MG63 (cell line): Measurements from ENCODE around the gene KYAT1. TPM values are rescaled to one million over a fixed set of nuclear protein-coding genes. Genes with fewer than 3 reads are reported as not detected.
A peak's percentile ranks its signal among the peaks of the same experiment; 100 is the strongest.

Experiments used
- DNase-seq: peaks from one replicate; pipeline ENCODE4 v3.0.0-alpha.2; 2020
- H3K27me3 ChIP-seq: fragments of 250-450 bp; sonication (Bioruptor Pico); 2 replicates; pipeline ENCODE4 v1.5.1; 2020; ENCODE audit warnings: mild to moderate bottlenecking, moderate library complexity
- H3K36me3 ChIP-seq: fragments of 250-450 bp; sonication (Bioruptor Pico); 2 replicates; pipeline ENCODE4 v1.5.1; 2020; ENCODE audit warnings: mild to moderate bottlenecking, moderate library complexity
- H3K4me3 ChIP-seq: fragments of 250-450 bp; sonication (Bioruptor Pico); 2 replicates; pipeline ENCODE4 v1.5.1; 2020; ENCODE audit warnings: mild to moderate bottlenecking, moderate library complexity
- H3K9me3 ChIP-seq: fragments of 250-450 bp; sonication (Bioruptor Pico); 2 replicates; pipeline ENCODE4 v1.5.1; 2020; ENCODE audit warnings: mild to moderate bottlenecking, moderate library complexity
- total RNA-seq: library from RNA; depleted of rRNA; stranded (reverse); fragments of >200 nt; shearing (Covaris generic); gene quantifications from 2 replicates; pipeline ENCODE4 v1.2.3, GENCODE V29; 2014; ENCODE audit warnings: low replicate concordance

KYAT1 gene
- total RNA-seq, 1 experiment from 2014 or later: 9.6 TPM

- Histone ChIP-seq H3K27me3 (no peaks in the 10 kb centered on the region), H3K36me3 (peaks cover 37% of the 10 kb centered on the region), H3K9me3 (no peaks in the 10 kb centered on the region), H3K4me3 (no peak overlapping the region)
- peak; percentile 61 for DNase-seq
Observed at GRCh38 chr9:128912270-128912853, 30.6 kb upstream of the KYAT1 start.

GRCh38 chr9:128911529-128912035, 29.8 kb upstream of the KYAT1 start:
- no peaks in the 10 kb centered on the region for H3K27me3 ChIP-seq
- DNase-seq: peak; percentile 76
- peaks cover 36% of the 10 kb centered on the region for H3K36me3 ChIP-seq
- no peaks in the 10 kb centered on the region for H3K9me3 ChIP-seq
- H3K4me3 ChIP-seq: no peak overlapping the region

- H3K36me3 ChIP-seq: peaks cover 32% of the 10 kb centered on the region
- no peaks in the 10 kb centered on the region for H3K9me3 ChIP-seq
- no peaks in the 10 kb centered on the region for H3K27me3 ChIP-seq
- no peak for DNase-seq
- H3K4me3 ChIP-seq: no peak overlapping the region
Observed at GRCh38 chr9:128910906-128911305, 29.2 kb upstream of the KYAT1 start.

GRCh38 chr9:128909859-128910258, 28.1 kb upstream of the KYAT1 start:
- Histone ChIP-seq H3K9me3 (no peaks in the 10 kb centered on the region), H3K4me3 (no peak overlapping the region), H3K27me3 (no peaks in the 10 kb centered on the region), H3K36me3 (peaks cover 32% of the 10 kb centered on the region)
- DNase-seq: no peak

GRCh38 chr9:128908372-128908771, 26.6 kb upstream of the KYAT1 start:
- H3K27me3 ChIP-seq: no peaks in the 10 kb centered on the region
- no peak overlapping the region for H3K4me3 ChIP-seq
- no peak for DNase-seq
- H3K9me3 ChIP-seq: no peaks in the 10 kb centered on the region
- peaks cover 32% of the 10 kb centered on the region for H3K36me3 ChIP-seq

- Histone ChIP-seq H3K4me3 (no peak overlapping the region), H3K9me3 (no peaks in the 10 kb centered on the region), H3K27me3 (no peaks in the 10 kb centered on the region), H3K36me3 (peaks cover 24% of the 10 kb centered on the region)
- no peak for DNase-seq
Observed at GRCh38 chr9:128906741-128907140, 25.0 kb upstream of the KYAT1 start.

GRCh38 chr9:128905964-128906363, 24.2 kb upstream of the KYAT1 start:
- DNase-seq: no peak
- no peaks in the 10 kb centered on the region for H3K9me3 ChIP-seq
- peaks cover 22% of the 10 kb centered on the region for H3K36me3 ChIP-seq
- H3K4me3 ChIP-seq: no peak overlapping the region
- H3K27me3 ChIP-seq: no peaks in the 10 kb centered on the region

- no peaks in the 10 kb centered on the region for H3K9me3 ChIP-seq
- H3K36me3 ChIP-seq: peaks cover 14% of the 10 kb centered on the region
- DNase-seq: no peak
- H3K4me3 ChIP-seq: no peak overlapping the region
- no peaks in the 10 kb centered on the region for H3K27me3 ChIP-seq
Observed at GRCh38 chr9:128903871-128904620, 22.3 kb upstream of the KYAT1 start.

GRCh38 chr9:128903079-128903461, 21.3 kb upstream of the KYAT1 start:
- H3K36me3 ChIP-seq: peaks cover 10% of the 10 kb centered on the region
- H3K4me3 ChIP-seq: no peak overlapping the region
- no peaks in the 10 kb centered on the region for H3K9me3 ChIP-seq
- H3K27me3 ChIP-seq: no peaks in the 10 kb centered on the region
- DNase-seq: no peak

- no peak overlapping the region for H3K4me3 ChIP-seq
- no peaks in the 10 kb centered on the region for H3K9me3 ChIP-seq
- no peaks in the 10 kb centered on the region for H3K27me3 ChIP-seq
- H3K36me3 ChIP-seq: peaks cover 6% of the 10 kb centered on the region
- DNase-seq: no peak
Observed at GRCh38 chr9:128902351-128903078, 20.8 kb upstream of the KYAT1 start.

GRCh38 chr9:128901822-128902221, 20.1 kb upstream of the KYAT1 start:
- DNase-seq: no peak
- Histone ChIP-seq H3K27me3 (no peaks in the 10 kb centered on the region), H3K9me3 (no peaks in the 10 kb centered on the region), H3K36me3 (peaks cover 6% of the 10 kb centered on the region), H3K4me3 (no peak overlapping the region)

GRCh38 chr9:128901379-128901778, 19.6 kb upstream of the KYAT1 start:
- Histone ChIP-seq H3K27me3 (no peaks in the 10 kb centered on the region), H3K36me3 (peaks cover 11% of the 10 kb centered on the region), H3K9me3 (no peaks in the 10 kb centered on the region), H3K4me3 (no peak overlapping the region)
- DNase-seq: no peak

GRCh38 chr9:128899566-128900322, 18.0 kb upstream of the KYAT1 start:
- no peaks in the 10 kb centered on the region for H3K9me3 ChIP-seq
- no peak for DNase-seq
- no peak overlapping the region for H3K4me3 ChIP-seq
- H3K36me3 ChIP-seq: peaks cover 12% of the 10 kb centered on the region
- no peaks in the 10 kb centered on the region for H3K27me3 ChIP-seq

- Histone ChIP-seq H3K4me3 (no peak overlapping the region), H3K9me3 (no peaks in the 10 kb centered on the region), H3K36me3 (peaks cover 13% of the 10 kb centered on the region), H3K27me3 (no peaks in the 10 kb centered on the region)
- no peak for DNase-seq
Observed at GRCh38 chr9:128898845-128899565, 17.3 kb upstream of the KYAT1 start.

GRCh38 chr9:128898382-128898781, 16.6 kb upstream of the KYAT1 start:
- H3K36me3 ChIP-seq: peaks cover 18% of the 10 kb centered on the region
- no peak overlapping the region for H3K4me3 ChIP-seq
- no peaks in the 10 kb centered on the region for H3K27me3 ChIP-seq
- no peaks in the 10 kb centered on the region for H3K9me3 ChIP-seq
- DNase-seq: no peak

GRCh38 chr9:128895556-128895955, 13.8 kb upstream of the KYAT1 start:
- Histone ChIP-seq H3K9me3 (no peaks in the 10 kb centered on the region), H3K27me3 (no peaks in the 10 kb centered on the region), H3K4me3 (no peak overlapping the region), H3K36me3 (peaks cover 23% of the 10 kb centered on the region)
- no peak for DNase-seq
